Non-pigmented ciliary epithelial cell (primary cell): ENCODE results near the gene CFAP97D2.
"Not testable (repeated sequence)": the region's sequence is repeated elsewhere in the genome, so short reads cannot be mapped to it uniquely, and the experiment has no call there.

Experiments
- DNase-seq: peaks from one replicate; pipeline ENCODE4 v3.0.0-alpha.2; 2010; ENCODE audit warnings: low read depth

CFAP97D2 gene

DNA sequence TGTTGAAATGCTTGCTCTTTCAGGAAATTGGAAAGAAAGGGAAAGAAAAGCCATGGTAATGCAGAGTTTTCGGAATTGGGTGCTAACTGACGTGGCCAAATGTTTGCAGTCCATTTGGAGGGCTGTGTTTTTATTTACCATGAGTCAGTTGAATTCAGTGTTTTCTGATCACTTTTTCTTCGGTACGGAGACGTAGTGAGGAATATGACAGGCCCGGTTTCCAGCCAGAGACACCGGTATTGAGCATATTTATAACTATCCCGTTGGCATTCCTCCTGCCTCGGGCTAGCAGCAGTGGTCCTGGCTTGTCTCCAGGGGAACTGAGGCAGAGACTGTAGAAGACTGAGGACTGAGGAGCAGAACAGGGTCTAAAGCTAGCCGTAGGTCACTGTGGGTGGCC, 56.6 kb downstream of the CFAP97D2 start:
- no peak for DNase-seq

DNA sequence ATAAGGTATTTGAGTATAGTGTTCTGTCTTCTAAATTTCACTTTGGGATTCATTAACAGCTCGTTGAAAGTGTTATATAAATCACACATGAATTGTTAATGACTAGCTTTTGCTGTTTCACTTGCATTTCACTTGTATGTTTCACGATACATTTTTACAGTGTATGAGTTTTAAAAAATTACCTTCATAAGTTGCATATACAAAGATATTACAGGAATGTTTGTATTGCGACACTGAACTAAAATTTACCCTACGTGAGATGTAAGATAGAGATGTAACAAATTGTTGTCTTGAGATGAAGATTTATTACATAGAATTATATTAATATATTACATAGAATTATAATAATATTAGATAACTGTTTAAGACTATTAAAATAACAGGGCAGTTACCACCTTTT, 57.2 kb downstream of the CFAP97D2 start:
- no peak for DNase-seq

DNA sequence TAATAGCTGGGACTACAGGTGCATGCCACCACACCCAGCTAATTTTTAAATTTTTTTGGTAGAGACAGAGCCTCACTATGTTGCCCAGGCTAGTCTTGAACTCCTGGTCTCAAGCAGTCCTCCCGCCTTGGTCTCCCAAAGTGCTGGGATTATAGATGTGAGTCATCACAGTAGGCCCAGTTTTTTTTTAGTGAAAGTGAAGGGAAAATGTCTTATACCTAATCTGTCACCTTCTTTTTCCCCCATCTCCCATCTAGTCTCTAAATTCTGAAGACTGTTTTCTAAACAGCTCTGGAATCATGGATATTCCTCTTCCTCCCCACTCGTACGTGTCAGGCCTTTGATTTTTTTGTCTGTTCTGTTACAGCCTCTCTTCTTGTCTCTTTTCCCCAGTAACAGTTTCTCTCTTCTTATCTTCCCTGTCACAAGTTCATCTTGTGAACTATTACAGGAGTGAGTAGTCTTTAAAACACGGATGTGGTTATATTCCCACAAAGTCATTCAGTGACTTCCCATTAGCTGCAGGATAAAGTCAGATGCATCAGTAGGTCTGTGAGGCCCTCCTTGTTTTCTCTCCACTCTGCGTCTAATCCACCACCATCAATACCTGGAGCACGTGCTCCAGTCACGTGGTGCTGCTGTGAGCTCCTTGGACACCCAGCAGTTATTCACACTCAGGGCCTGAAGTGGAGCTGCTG, 58.5 kb downstream of the CFAP97D2 start:
- DNase-seq, result no peak

- no peak for DNase-seq
Measured at GRCh38 chr13:114241918-114242317, 62.9 kb downstream of the CFAP97D2 start.

DNA sequence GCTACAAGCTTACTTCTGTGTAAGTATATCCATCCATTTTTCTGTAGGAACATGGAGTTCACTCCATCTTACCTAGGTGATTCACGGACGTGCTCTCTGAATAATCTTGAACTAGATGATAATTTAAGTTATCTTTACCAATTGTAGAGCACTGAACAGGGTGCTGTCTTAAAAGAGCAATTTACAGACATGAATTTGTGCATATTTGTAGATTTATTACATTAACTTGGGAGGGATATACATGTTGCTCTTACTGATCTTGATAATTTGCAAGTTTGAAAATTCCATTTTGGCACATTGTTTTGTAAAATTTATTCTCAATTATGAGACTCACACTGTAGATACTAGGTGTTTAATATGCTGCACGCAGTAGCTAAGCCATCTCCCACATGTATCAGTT, 64.9 kb downstream of the CFAP97D2 start:
- no peak for DNase-seq

- no peak for DNase-seq
Measured at GRCh38 chr13:114244637-114245036, 65.6 kb downstream of the CFAP97D2 start.

DNA sequence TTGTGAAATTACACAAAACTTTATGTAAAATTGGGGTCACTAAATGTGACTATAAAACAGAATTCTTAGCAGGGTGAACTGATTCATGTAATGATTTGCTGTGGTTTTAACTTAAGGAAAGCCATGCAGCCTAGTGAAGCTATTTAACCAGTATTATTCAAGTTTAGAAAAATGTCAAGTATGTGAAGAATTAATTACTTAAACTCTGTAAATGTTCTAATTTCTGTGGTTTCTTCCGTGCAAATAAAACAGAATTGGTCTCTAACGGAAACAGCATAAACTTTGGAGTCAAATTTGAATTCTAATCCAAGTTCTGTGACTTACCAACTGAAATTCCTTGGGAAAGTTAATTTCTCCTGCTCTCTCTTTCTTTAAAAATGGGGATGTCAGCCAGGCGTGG, 69.0 kb downstream of the CFAP97D2 start:
- no peak for DNase-seq

- DNase-seq, result no peak
Measured at GRCh38 chr13:114249077-114249476, 70.0 kb downstream of the CFAP97D2 start.

GRCh38 chr13:114251639-114252440, 72.8 kb downstream of the CFAP97D2 start:
- DNase-seq, result not testable (repeated sequence)

- no peak for DNase-seq
Measured at GRCh38 chr13:114256547-114256946, 77.5 kb downstream of the CFAP97D2 start.

DNA sequence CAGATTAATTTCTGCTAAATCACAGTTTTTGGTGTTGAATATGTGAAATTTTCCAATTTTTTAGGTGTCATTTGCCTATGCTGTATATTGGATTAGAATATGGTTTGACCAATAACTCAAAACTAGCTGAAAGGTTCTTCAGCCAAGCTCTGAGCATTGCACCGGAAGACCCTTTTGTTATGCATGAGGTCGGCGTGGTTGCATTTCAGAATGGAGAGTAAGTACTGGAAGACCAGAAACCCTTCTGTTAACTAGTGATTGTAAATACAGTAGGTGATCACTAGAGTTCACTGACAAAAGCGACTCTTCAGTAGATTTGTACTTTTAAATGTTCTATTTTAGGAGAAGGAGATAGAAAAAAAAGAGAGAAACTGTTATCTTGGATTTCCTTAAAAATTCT, 78.0 kb downstream of the CFAP97D2 start:
- DNase-seq, result no peak

DNA sequence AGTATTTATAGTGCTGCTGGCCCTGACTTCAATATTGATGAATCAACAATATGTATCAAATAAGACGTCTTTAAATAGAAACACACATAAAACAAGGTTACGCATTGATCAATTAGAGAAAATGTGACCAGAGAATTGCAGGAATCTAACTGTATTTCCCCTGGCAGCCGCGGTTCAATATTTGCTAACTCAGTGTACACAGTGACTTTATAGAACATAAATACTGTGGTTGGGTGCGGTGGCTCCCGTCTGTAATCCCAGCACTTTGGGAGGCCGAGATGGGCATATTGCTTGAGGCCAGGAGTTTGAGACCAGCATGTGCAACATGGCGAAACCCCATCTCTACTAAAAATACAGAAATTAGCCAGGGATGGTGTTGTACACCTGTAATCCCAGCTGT, 79.5 kb downstream of the CFAP97D2 start:
- DNase-seq, result no peak

DNA sequence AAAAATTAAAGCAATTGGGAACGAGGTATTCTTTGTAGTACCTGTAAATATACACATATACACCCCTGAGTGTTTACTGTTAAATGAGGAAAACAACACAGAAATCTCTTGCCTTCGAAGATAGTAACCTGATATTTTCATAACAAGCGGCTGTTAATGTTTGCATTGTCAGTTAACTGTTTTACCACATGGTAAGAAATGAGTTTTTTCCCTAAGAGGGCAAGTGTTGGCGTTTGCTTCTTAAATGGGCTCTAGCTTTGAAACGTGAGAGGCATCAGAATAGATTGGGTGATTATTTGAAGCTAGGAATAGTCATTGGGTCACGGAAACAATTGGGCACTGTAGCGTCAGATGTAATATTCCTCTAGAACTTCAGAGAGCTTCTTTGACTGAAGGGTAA, 80.3 kb downstream of the CFAP97D2 start:
- no peak for DNase-seq

DNA sequence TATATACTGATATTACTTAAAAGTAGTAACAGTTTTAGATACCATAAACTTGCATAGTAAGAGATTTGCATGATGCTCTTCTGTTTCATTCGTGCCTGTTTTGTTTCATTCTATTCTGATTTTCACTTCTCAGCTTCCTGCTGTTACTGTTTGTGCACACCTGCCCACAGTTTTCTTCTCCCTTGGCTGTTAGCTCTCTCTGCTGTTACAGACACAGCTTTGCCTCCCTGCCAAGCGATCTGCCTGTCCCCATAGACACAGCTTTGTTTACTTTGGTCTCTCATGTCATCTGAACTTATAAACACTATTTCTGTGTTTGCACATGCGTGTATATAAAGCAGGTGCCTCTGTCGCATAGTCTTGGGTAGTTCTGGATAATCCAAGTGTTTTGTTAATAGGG, 80.9 kb downstream of the CFAP97D2 start:
- no peak for DNase-seq

- DNase-seq, result no peak
Measured at GRCh38 chr13:114260814-114261213, 81.8 kb downstream of the CFAP97D2 start.

DNA sequence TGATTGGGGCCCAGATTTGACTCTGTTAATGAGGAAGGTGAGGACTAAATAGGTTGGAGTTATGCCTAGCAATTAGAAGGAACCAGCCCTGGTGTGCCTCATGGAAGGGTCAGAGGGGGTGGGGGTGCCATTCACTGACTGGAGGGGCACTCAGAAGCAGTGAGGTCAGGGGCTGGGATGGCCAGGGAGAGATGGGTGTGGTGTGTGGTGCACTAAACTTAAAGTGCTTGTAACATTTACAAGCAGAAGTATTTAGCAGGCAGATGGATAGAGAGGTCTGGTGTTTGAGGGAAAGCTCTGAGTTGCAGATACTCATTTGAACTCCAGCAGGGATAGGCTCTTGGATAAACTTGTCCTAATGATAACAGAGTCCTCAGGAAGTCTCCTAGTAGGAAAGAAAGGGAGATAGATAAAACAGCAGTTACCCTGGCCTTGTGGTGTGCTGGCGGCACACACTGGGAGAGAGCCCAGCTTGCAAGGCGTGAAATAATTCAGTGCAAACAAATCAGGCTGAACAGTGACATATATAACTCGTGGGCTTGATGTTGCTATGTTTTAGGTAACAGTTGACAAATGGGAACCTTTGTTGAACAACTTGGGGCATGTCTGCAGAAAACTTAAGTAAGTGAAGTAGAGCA, 82.4 kb downstream of the CFAP97D2 start:
- no peak for DNase-seq

DNA sequence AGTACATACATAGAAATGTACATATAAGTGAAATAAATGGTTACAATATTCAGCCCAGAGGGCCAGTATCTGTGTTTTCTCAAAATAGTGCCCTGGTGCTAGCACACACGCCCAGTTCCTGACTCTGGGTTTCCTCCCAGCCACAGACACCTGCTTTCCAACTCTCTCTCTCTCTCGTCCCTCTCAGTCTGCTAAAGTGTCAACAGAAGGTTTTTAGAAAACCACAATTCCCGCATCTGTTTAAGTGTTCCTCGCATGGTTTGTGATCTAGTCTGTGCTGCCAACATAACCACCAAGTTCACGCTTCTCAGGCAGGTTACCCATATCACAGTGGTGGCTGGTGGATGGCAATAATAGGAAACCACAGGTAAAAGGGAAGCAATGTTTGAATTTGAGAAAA, 84.5 kb downstream of the CFAP97D2 start:
- DNase-seq, result no peak

GRCh38 chr13:114264313-114264712, 85.3 kb downstream of the CFAP97D2 start:
- not testable (repeated sequence) for DNase-seq

DNA sequence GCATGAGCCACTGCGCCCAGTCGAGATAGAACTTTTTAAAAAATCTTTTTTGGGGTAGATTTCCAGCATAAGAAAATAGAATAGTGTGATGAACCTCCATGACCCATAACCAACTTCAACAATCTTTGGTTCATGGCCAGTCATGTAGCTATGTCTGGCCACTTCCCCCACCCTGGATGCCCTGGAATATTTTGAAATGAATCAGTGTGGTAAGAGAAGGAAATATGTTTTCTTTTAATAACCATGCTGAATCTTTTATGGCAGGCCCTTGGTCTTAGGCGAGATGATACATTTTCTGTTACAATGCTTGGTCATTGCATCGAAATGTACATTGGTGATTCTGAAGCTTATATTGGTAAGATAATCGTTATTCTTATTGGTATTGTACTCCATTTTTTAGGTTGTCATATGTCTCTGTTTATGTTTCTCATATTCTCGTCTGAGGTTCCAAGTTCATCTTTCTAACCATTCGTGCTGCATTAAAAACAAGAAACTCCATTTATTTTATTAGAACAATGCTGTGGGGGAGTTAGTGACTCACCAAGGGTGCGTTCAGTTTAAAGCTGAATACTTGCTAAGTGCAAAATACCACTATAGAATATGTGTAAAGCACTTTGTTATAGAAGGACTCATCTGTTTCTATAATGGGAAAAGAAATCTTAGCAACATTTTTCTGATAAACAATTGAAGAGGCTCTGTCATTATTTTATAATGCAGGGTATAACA, 86.0 kb downstream of the CFAP97D2 start:
- DNase-seq, result no peak

GRCh38 chr13:114266241-114266640, 87.2 kb downstream of the CFAP97D2 start:
- DNase-seq, result no peak

GRCh38 chr13:114268344-114269280, 89.6 kb downstream of the CFAP97D2 start:
- no peak for DNase-seq
